ENCODE data around the gene REPS1. TPM values are rescaled to one million over a fixed set of nuclear protein-coding genes. Genes with fewer than 3 reads are reported as not detected.
A peak's percentile ranks its signal among the peaks of the same experiment; 100 is the strongest.
"Not testable (repeated sequence)": the region's sequence is repeated elsewhere in the genome, so short reads cannot be mapped to it uniquely, and the experiment has no call there.

Gene REPS1
- total and polyA plus RNA-seq, 5 donors from 2014 or later = 16.1 to 55.4 (median 25.0) TPM

GRCh38 chr6:138999949-139000725 is 12.1 kb upstream of the REPS1 start:
- Histone ChIP-seq H3K27ac (ENCODE audit: insufficient read depth, low read length, poor library complexity, severe bottlenecking) (no peak overlapping the region), H3K36me3 (ENCODE audit: control insufficient read depth, insufficient read depth, low read length) (no peaks in the 10 kb centered on the region), H3K4me3 (ENCODE audit: low read depth, low read length) (no peak overlapping the region), H3K9me3 (ENCODE audit: control insufficient read depth in 2 of 2, low read length in 2 of 2) (no peaks in the 10 kb centered on the region), H3K27me3 (ENCODE audit: control insufficient read depth, insufficient read depth, low read length) (no peaks in the 10 kb centered on the region), H3K4me1 (ENCODE audit: control insufficient read depth, insufficient read depth, low read length, poor library complexity, severe bottlenecking) (no peaks in the 10 kb centered on the region)
- H3K9me3 Mint-ChIP-seq = peaks cover 0 to 2% (median 0%) of the 10 kb centered on the region in 7 donors
- H3K27me3 Mint-ChIP-seq = peaks cover 17% of the 10 kb centered on the region
- peaks cover 3% of the 10 kb centered on the region for H3K36me3 Mint-ChIP-seq
- peaks cover 0 to 2% (median 0%) of the 10 kb centered on the region in 4 donors for H3K4me1 Mint-ChIP-seq
- no peak for DNase-seq
- no peak for ATAC-seq (ENCODE audit: low read depth in 2 of 2)
- peak overlapping the region in 1 of 4 donors; percentile 66 for H3K4me3 Mint-ChIP-seq
- no peak overlapping the region for H3K27ac Mint-ChIP-seq

GRCh38 chr6:138997136-138997535 is 9.1 kb upstream of the REPS1 start:
- Histone ChIP-seq H3K27me3 (ENCODE audit: control insufficient read depth, insufficient read depth, low read length) (no peaks in the 10 kb centered on the region), H3K4me1 (ENCODE audit: control insufficient read depth, insufficient read depth, low read length, poor library complexity, severe bottlenecking) (no peaks in the 10 kb centered on the region), H3K36me3 (ENCODE audit: control insufficient read depth, insufficient read depth, low read length) (no peaks in the 10 kb centered on the region), H3K9me3 (ENCODE audit: control insufficient read depth in 2 of 2, low read length in 2 of 2) (no peaks in the 10 kb centered on the region), H3K4me3 (ENCODE audit: low read depth, low read length) (no peak overlapping the region), H3K27ac (ENCODE audit: insufficient read depth, low read length, poor library complexity, severe bottlenecking) (no peak overlapping the region)
- DNase-seq = no peak
- no peaks in the 10 kb centered on the region for H3K4me1 Mint-ChIP-seq
- H3K36me3 Mint-ChIP-seq = peaks cover 3% of the 10 kb centered on the region
- H3K27me3 Mint-ChIP-seq = peaks cover 31% of the 10 kb centered on the region
- no peak overlapping the region for H3K27ac Mint-ChIP-seq
- H3K9me3 Mint-ChIP-seq = peaks cover 0 to 2% (median 0%) of the 10 kb centered on the region in 7 donors
- no peak for ATAC-seq (ENCODE audit: low read depth in 2 of 2)
- H3K4me3 Mint-ChIP-seq = no peak overlapping the region

DNA sequence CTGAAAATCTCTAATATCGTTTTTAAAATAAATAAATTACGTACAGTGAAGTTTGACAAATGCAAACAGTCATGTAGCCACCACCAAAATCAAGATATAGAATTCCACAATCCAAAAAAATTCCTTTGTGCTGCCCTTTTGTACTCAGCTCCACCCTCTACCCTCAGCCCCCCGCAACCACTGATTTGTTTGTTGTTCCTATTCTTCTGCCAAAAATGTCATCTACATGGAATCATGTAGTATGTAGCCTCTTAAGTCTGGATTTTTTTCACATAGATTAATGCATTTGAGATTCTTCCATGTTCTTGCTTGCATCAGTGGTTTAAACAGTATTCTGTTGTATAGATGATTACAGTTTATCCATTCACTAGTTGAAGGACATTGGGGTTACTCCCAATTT is 8.5 kb upstream of the REPS1 start:
- no peaks in the 10 kb centered on the region for H3K4me1 Mint-ChIP-seq
- ATAC-seq (ENCODE audit: low read depth in 2 of 2) = no peak
- Histone ChIP-seq H3K27me3 (ENCODE audit: control insufficient read depth, insufficient read depth, low read length) (peaks cover under 1% of the 10 kb centered on the region), H3K9me3 (ENCODE audit: control insufficient read depth in 2 of 2, low read length in 2 of 2) (no peaks in the 10 kb centered on the region), H3K4me1 (ENCODE audit: control insufficient read depth, insufficient read depth, low read length, poor library complexity, severe bottlenecking) (no peaks in the 10 kb centered on the region), H3K4me3 (ENCODE audit: low read depth, low read length) (no peak overlapping the region), H3K27ac (ENCODE audit: insufficient read depth, low read length, poor library complexity, severe bottlenecking) (no peak overlapping the region), H3K36me3 (ENCODE audit: control insufficient read depth, insufficient read depth, low read length) (no peaks in the 10 kb centered on the region)
- H3K27ac Mint-ChIP-seq = no peak overlapping the region
- no peak overlapping the region for H3K4me3 Mint-ChIP-seq
- H3K9me3 Mint-ChIP-seq = peaks cover 0 to 2% (median 0%) of the 10 kb centered on the region in 7 donors
- DNase-seq = no peak
- H3K36me3 Mint-ChIP-seq = peaks cover 3% of the 10 kb centered on the region
- H3K27me3 Mint-ChIP-seq = peaks cover 31% of the 10 kb centered on the region

- DNase-seq; H3K4me3 Mint-ChIP-seq; H3K4me1 Mint-ChIP-seq; H3K27ac ChIP-seq (ENCODE audit: insufficient read depth, low read length, poor library complexity, severe bottlenecking); H3K36me3 ChIP-seq (ENCODE audit: control insufficient read depth, insufficient read depth, low read length); ATAC-seq (ENCODE audit: low read depth in 2 of 2); H3K27me3 ChIP-seq (ENCODE audit: control insufficient read depth, insufficient read depth, low read length); H3K36me3 Mint-ChIP-seq; H3K4me3 ChIP-seq (ENCODE audit: low read depth, low read length); H3K4me1 ChIP-seq (ENCODE audit: control insufficient read depth, insufficient read depth, low read length, poor library complexity, severe bottlenecking); H3K9me3 Mint-ChIP-seq; H3K27ac Mint-ChIP-seq; H3K9me3 ChIP-seq (ENCODE audit: control insufficient read depth in 2 of 2, low read length in 2 of 2): not testable (repeated sequence)
- peaks cover 36% of the 10 kb centered on the region for H3K27me3 Mint-ChIP-seq
Observed at GRCh38 chr6:138993410-138993809, 5.4 kb upstream of the REPS1 start.

- not testable (repeated sequence) for H3K9me3 Mint-ChIP-seq; ATAC-seq (ENCODE audit: low read depth in 2 of 2); H3K4me1 Mint-ChIP-seq; H3K4me3 Mint-ChIP-seq; H3K27ac Mint-ChIP-seq; H3K36me3 Mint-ChIP-seq; H3K4me1 ChIP-seq (ENCODE audit: control insufficient read depth, insufficient read depth, low read length, poor library complexity, severe bottlenecking); H3K27ac ChIP-seq (ENCODE audit: insufficient read depth, low read length, poor library complexity, severe bottlenecking); H3K36me3 ChIP-seq (ENCODE audit: control insufficient read depth, insufficient read depth, low read length); H3K4me3 ChIP-seq (ENCODE audit: low read depth, low read length); H3K9me3 ChIP-seq (ENCODE audit: control insufficient read depth in 2 of 2, low read length in 2 of 2); DNase-seq; H3K27me3 ChIP-seq (ENCODE audit: control insufficient read depth, insufficient read depth, low read length)
- H3K27me3 Mint-ChIP-seq = peaks cover 36% of the 10 kb centered on the region
Observed at GRCh38 chr6:138992965-138993364, 4.9 kb upstream of the REPS1 start.

- Histone ChIP-seq H3K9me3 (ENCODE audit: control insufficient read depth in 2 of 2, low read length in 2 of 2) (no peaks in the 10 kb centered on the region), H3K4me1 (ENCODE audit: control insufficient read depth, insufficient read depth, low read length, poor library complexity, severe bottlenecking) (peaks cover 20% of the 10 kb centered on the region), H3K27ac (ENCODE audit: insufficient read depth, low read length, poor library complexity, severe bottlenecking) (no peak overlapping the region), H3K4me3 (ENCODE audit: low read depth, low read length) (no peak overlapping the region), H3K27me3 (ENCODE audit: control insufficient read depth, insufficient read depth, low read length) (peaks cover 3% of the 10 kb centered on the region), H3K36me3 (ENCODE audit: control insufficient read depth, insufficient read depth, low read length) (no peaks in the 10 kb centered on the region)
- Mint-ChIP-seq H3K4me1 (peaks cover 7 to 14% (median 10%) of the 10 kb centered on the region in 4 donors), H3K4me3 (peak overlapping the region in 1 of 4 donors; percentile 68), H3K27ac (no peak overlapping the region), H3K9me3 (no peaks in the 10 kb centered on the region), H3K27me3 (peaks cover 32% of the 10 kb centered on the region), H3K36me3 (no peaks in the 10 kb centered on the region)
- ATAC-seq (ENCODE audit: low read depth in 2 of 2) (no peak), DNase-seq (no peak)
Observed at GRCh38 chr6:138991206-138991605, 3.2 kb upstream of the REPS1 start.

GRCh38 chr6:138989098-138989983 is 1.3 kb upstream of the REPS1 start:
- peak overlapping the region in 2 of 3 donors; percentile 92 to 97 for H3K27ac Mint-ChIP-seq
- ATAC-seq (ENCODE audit: low read depth in 2 of 2) = no peak

More at GRCh38 chr6:138989098-138989983, 1.3 kb upstream of the REPS1 start:
- Histone ChIP-seq H3K27ac (ENCODE audit: insufficient read depth, low read length, poor library complexity, severe bottlenecking) (no peak overlapping the region), H3K36me3 (ENCODE audit: control insufficient read depth, insufficient read depth, low read length) (no peaks in the 10 kb centered on the region), H3K27me3 (ENCODE audit: control insufficient read depth, insufficient read depth, low read length) (peaks cover 3% of the 10 kb centered on the region), H3K4me3 (ENCODE audit: low read depth, low read length) (peak overlapping the region; percentile 89), H3K9me3 (ENCODE audit: control insufficient read depth in 2 of 2, low read length in 2 of 2) (no peaks in the 10 kb centered on the region), H3K4me1 (ENCODE audit: control insufficient read depth, insufficient read depth, low read length, poor library complexity, severe bottlenecking) (peaks cover 39% of the 10 kb centered on the region)
- Mint-ChIP-seq H3K4me1 (peaks cover 7 to 16% (median 12%) of the 10 kb centered on the region in 4 donors), H3K4me3 (peak overlapping the region; percentile 76 to 93 (median 84)), H3K27me3 (peaks cover 21% of the 10 kb centered on the region), H3K36me3 (no peaks in the 10 kb centered on the region), H3K9me3 (no peaks in the 10 kb centered on the region)
- DNase-seq = no peak
